Measurements from ENCODE around the gene PEDS1.

The PEDS1 gene

GRCh38 chr20:50191544-50192363 lies 38.2 kb upstream of the PEDS1 start (continued):
- TF ChIP-seq ZNF518A (tag by site-specific recombination; conservative IDR thresholded peaks at IDR 0.05; ENCODE audit: low read depth), result no peak
- no peak for TF ChIP-seq ZNF513 (tag by site-specific recombination; IDR thresholded peaks at IDR 0.05)
- peak; percentile 27; the same call in 1 of the 2 replicates for TF ChIP-seq ZBTB20 (tag by site-specific recombination; IDR thresholded peaks at IDR 0.05)
- TF ChIP-seq, protein P1, sequence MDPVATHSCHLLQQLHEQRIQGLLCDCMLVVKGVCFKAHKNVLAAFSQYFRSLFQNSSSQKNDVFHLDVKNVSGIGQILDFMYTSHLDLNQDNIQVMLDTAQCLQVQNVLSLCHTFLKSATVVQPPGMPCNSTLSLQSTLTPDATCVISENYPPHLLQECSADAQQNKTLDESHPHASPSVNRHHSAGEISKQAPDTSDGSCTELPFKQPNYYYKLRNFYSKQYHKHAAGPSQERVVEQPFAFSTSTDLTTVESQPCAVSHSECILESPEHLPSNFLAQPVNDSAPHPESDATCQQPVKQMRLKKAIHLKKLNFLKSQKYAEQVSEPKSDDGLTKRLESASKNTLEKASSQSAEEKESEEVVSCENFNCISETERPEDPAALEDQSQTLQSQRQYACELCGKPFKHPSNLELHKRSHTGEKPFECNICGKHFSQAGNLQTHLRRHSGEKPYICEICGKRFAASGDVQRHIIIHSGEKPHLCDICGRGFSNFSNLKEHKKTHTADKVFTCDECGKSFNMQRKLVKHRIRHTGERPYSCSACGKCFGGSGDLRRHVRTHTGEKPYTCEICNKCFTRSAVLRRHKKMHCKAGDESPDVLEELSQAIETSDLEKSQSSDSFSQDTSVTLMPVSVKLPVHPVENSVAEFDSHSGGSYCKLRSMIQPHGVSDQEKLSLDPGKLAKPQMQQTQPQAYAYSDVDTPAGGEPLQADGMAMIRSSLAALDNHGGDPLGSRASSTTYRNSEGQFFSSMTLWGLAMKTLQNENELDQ (tag by site-specific recombination; IDR thresholded peaks at IDR 0.05; ENCODE audit: low read depth), result no peak
- no peak for TF ChIP-seq ZNF776 (tag by site-specific recombination; IDR thresholded peaks at IDR 0.05; ENCODE audit: borderline replicate concordance)
- no peak for TF ChIP-seq ZNF501 (tag by site-specific recombination; IDR thresholded peaks at IDR 0.05)
- TF ChIP-seq ZNF133 (tag by site-specific recombination; IDR thresholded peaks at IDR 0.05), result peak; percentile 24; the same call in 1 of the 2 replicates
- TF ChIP-seq ZNF658 (tag by site-specific recombination; IDR thresholded peaks at IDR 0.05), result no peak
- peak; percentile 43; the same call in 1 of the 2 replicates for TF ChIP-seq KLF16 (tag by site-specific recombination; IDR thresholded peaks at IDR 0.05)
- TF ChIP-seq GLIS2 (tag by site-specific recombination; IDR thresholded peaks at IDR 0.05), result peak; percentile 67
- TF ChIP-seq KLF8 (tag by site-specific recombination; IDR thresholded peaks at IDR 0.05), result peak; percentile 43; the same call in 1 of the 2 replicates
- TF ChIP-seq, protein P2, sequence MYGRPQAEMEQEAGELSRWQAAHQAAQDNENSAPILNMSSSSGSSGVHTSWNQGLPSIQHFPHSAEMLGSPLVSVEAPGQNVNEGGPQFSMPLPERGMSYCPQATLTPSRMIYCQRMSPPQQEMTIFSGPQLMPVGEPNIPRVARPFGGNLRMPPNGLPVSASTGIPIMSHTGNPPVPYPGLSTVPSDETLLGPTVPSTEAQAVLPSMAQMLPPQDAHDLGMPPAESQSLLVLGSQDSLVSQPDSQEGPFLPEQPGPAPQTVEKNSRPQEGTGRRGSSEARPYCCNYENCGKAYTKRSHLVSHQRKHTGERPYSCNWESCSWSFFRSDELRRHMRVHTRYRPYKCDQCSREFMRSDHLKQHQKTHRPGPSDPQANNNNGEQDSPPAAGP (tag by site-specific recombination; IDR thresholded peaks at IDR 0.05), result no peak
- no peak for TF ChIP-seq ZNF302 (tag by site-specific recombination; IDR thresholded peaks at IDR 0.05; ENCODE audit: low read depth)
- no peak for TF ChIP-seq OVOL3 (tag by site-specific recombination; IDR thresholded peaks at IDR 0.05)
- TF ChIP-seq ZNF239 (tag by site-specific recombination; IDR thresholded peaks at IDR 0.05), result no peak
- peak; percentile 90 for TF ChIP-seq ZNF10 (tag by site-specific recombination; IDR thresholded peaks at IDR 0.05)
- no peak for TF ChIP-seq ZNF426 (tag by site-specific recombination; IDR thresholded peaks at IDR 0.05)
- TF ChIP-seq ZNF391 (tag by site-specific recombination; IDR thresholded peaks at IDR 0.05; ENCODE audit: borderline replicate concordance, low read depth), result peak; percentile 49; the same call in 1 of the 2 replicates
- TF ChIP-seq, protein P3, sequence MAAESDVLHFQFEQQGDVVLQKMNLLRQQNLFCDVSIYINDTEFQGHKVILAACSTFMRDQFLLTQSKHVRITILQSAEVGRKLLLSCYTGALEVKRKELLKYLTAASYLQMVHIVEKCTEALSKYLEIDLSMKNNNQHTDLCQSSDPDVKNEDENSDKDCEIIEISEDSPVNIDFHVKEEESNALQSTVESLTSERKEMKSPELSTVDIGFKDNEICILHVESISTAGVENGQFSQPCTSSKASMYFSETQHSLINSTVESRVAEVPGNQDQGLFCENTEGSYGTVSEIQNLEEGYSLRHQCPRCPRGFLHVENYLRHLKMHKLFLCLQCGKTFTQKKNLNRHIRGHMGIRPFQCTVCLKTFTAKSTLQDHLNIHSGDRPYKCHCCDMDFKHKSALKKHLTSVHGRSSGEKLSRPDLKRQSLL (tag by site-specific recombination; IDR thresholded peaks at IDR 0.05), result peak; percentile 95
- 0 out of 2 replicates have a peak, but pooled peaks have one; percentile 22 for TF ChIP-seq ZBTB48 (tag by site-specific recombination; IDR thresholded peaks at IDR 0.05)
- peak; percentile 42; the same call in 1 of the 2 replicates for TF ChIP-seq YY1 (tag by site-specific recombination; IDR thresholded peaks at IDR 0.05)
- peak; percentile 51; the same call in 1 of the 2 replicates for TF ChIP-seq ZBTB10 (tag by site-specific recombination; IDR thresholded peaks at IDR 0.05)
- TF ChIP-seq, protein P4, sequence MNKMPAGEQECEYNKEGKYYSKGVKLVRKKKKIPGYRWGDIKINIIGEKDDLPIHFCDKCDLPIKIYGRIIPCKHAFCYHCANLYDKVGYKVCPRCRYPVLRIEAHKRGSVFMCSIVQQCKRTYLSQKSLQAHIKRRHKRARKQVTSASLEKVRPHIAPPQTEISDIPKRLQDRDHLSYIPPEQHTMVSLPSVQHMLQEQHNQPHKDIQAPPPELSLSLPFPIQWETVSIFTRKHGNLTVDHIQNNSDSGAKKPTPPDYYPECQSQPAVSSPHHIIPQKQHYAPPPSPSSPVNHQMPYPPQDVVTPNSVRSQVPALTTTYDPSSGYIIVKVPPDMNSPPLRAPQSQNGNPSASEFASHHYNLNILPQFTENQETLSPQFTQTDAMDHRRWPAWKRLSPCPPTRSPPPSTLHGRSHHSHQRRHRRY (tag by site-specific recombination; IDR thresholded peaks at IDR 0.05), result peak; percentile 97
